H9 (cell line): Measurements from ENCODE around the gene CD244. TPM values are rescaled to one million over a fixed set of nuclear protein-coding genes. Genes with fewer than 3 reads are reported as not detected.

Source experiments
- DNase-seq: peaks from one replicate; pipeline ENCODE4 v3.0.0-alpha.2; 2017
- H2AFZ ChIP-seq: one replicate; pipeline ENCODE4 v1.6.1; 2013; ENCODE audit warnings: mild to moderate bottlenecking, low read length, control low read depth, moderate library complexity
- H2AK5ac ChIP-seq: 2 replicates; pipeline ENCODE4 v1.6.1; 2013; ENCODE audit warnings: low read length, control low read depth, mixed read lengths; ENCODE audit not compliant: insufficient read length
- H2BK120ac ChIP-seq: one replicate; pipeline ENCODE4 v1.6.1; 2013; ENCODE audit warnings: low read depth, mild to moderate bottlenecking, low read length, control low read depth, inconsistent platforms; ENCODE audit not compliant: poor library complexity, severe bottlenecking
- H2BK12ac ChIP-seq: 2 replicates; pipeline ENCODE4 v1.6.1; 2013; ENCODE audit warnings: low read length, control low read depth, mixed read lengths, low read depth; ENCODE audit not compliant: insufficient read length
- H2BK15ac ChIP-seq: 2 replicates; pipeline ENCODE4 v1.6.1; 2013; ENCODE audit warnings: low read depth, low read length, control low read depth
- H2BK20ac ChIP-seq: one replicate; pipeline ENCODE4 v1.6.1; 2013; ENCODE audit warnings: low read depth, mild to moderate bottlenecking, low read length, control low read depth, inconsistent platforms; ENCODE audit not compliant: poor library complexity, severe bottlenecking
- H2BK5ac ChIP-seq: 2 replicates; pipeline ENCODE4 v1.6.1; 2013; ENCODE audit warnings: low read length, control low read depth, mixed read lengths; ENCODE audit not compliant: insufficient read length
- H3K14ac ChIP-seq: 2 replicates; pipeline ENCODE4 v1.6.1; 2013; ENCODE audit warnings: low read length, control low read depth; ENCODE audit not compliant: insufficient read depth
- H3K18ac ChIP-seq: 2 replicates; pipeline ENCODE4 v1.6.1; 2013; ENCODE audit warnings: low read depth, mild to moderate bottlenecking, mixed read lengths, low read length, control low read depth; ENCODE audit not compliant: insufficient read length
- H3K23ac ChIP-seq: 2 replicates; pipeline ENCODE4 v1.6.1; 2013; ENCODE audit warnings: low read length, control low read depth, mixed read lengths, low read depth; ENCODE audit not compliant: insufficient read length
- H3K23me2 ChIP-seq: 2 replicates; pipeline ENCODE4 v1.6.1; 2013; ENCODE audit warnings: low read depth, mild to moderate bottlenecking, mixed read lengths, low read length, control low read depth; ENCODE audit not compliant: insufficient read length, poor library complexity, severe bottlenecking
- H3K27ac ChIP-seq: 2 replicates; pipeline ENCODE4 v1.5.1; 2013; ENCODE audit warnings: low read length, control low read depth, mixed read lengths, low read depth; ENCODE audit not compliant: insufficient read length
- H3K27me3 ChIP-seq: 2 replicates; pipeline ENCODE4 v1.6.1; 2013; ENCODE audit warnings: low read length, control low read depth, inconsistent platforms; ENCODE audit not compliant: insufficient read depth
- H3K4ac ChIP-seq: 2 replicates; pipeline ENCODE4 v1.6.1; 2013; ENCODE audit warnings: low read depth, mild to moderate bottlenecking, control low read depth, inconsistent platforms, low read length, moderate library complexity
- H3K4me1 ChIP-seq: 2 replicates; pipeline ENCODE4 v1.6.1; 2013; ENCODE audit warnings: low read length, control low read depth, inconsistent platforms; ENCODE audit not compliant: insufficient read depth
- H3K4me2 ChIP-seq: 2 replicates; pipeline ENCODE4 v1.6.1; 2013; ENCODE audit warnings: low read length, control low read depth, mixed read lengths; ENCODE audit not compliant: insufficient read length, insufficient read depth
- H3K56ac ChIP-seq: 2 replicates; pipeline ENCODE4 v1.6.1; 2013; ENCODE audit warnings: low read depth, mild to moderate bottlenecking, mixed read lengths, low read length, control low read depth; ENCODE audit not compliant: insufficient read length
- H3K79me1 ChIP-seq: 2 replicates; pipeline ENCODE4 v1.6.1; 2013; ENCODE audit warnings: low read depth, mild to moderate bottlenecking, moderate library complexity, low read length, control low read depth, inconsistent platforms; ENCODE audit not compliant: insufficient read depth, poor library complexity, severe bottlenecking
- H3K79me2 ChIP-seq: 2 replicates; pipeline ENCODE4 v1.6.1; 2013; ENCODE audit warnings: low read length, control low read depth, inconsistent platforms; ENCODE audit not compliant: insufficient read depth
- H3K9ac ChIP-seq: 2 replicates; pipeline ENCODE4 v1.6.1; 2013; ENCODE audit warnings: low read length, control low read depth, mixed read lengths; ENCODE audit not compliant: insufficient read length; ENCODE audit errors: extremely low read depth
- H3K9me3 ChIP-seq: one replicate; pipeline ENCODE4 v1.6.1; 2013; ENCODE audit warnings: low read depth, low read length, inconsistent platforms; ENCODE audit not compliant: control insufficient read depth
- H3T11ph ChIP-seq: one replicate; pipeline ENCODE4 v1.6.1; 2013; ENCODE audit warnings: mild to moderate bottlenecking, low read length, control low read depth, inconsistent platforms
- H4K20me1 ChIP-seq: one replicate; pipeline ENCODE4 v1.6.1; 2013; ENCODE audit not compliant: control insufficient read depth, insufficient read length, insufficient read depth
- H4K5ac ChIP-seq: 2 replicates; pipeline ENCODE4 v1.6.1; 2013; ENCODE audit warnings: low read depth, mild to moderate bottlenecking, mixed read lengths, low read length, control low read depth; ENCODE audit not compliant: insufficient read length
- H4K8ac ChIP-seq: replicated peaks from 2 replicates; pipeline ENCODE4 v1.6.1; 2013; ENCODE audit warnings: low read length, control low read depth, mixed read lengths, low read depth; ENCODE audit not compliant: insufficient read length
- H4K91ac ChIP-seq: 2 replicates; pipeline ENCODE4 v1.6.1; 2013; ENCODE audit warnings: low read depth, mild to moderate bottlenecking, moderate library complexity, mixed read lengths, low read length, control low read depth; ENCODE audit not compliant: insufficient read length
- H3K27ac Mint-ChIP-seq, 3 experiments: 2 replicates in 2 of 3; 3 replicates in 1 of 3; pipeline ENCODE4 v1.8.0; 2020 to 2021; ENCODE audit warnings: mixed read lengths in 3 of 3, mild to moderate bottlenecking in 1 of 3, moderate library complexity in 1 of 3
- H3K27me3 Mint-ChIP-seq: 2 replicates; pipeline ENCODE4 v1.8.0; 2021; ENCODE audit warnings: low read depth, mild to moderate bottlenecking, moderate library complexity, mixed read lengths
- H3K36me3 Mint-ChIP-seq, 3 experiments: 2 replicates in 2 of 3; 3 replicates in 1 of 3; pipeline ENCODE4 v1.8.0; 2020 to 2021; ENCODE audit warnings: low read depth in 3 of 3, mixed read lengths in 3 of 3; ENCODE audit not compliant: insufficient read depth in 1 of 3
- H3K4me1 Mint-ChIP-seq, 2 experiments: 2 replicates each; pipeline ENCODE4 v1.8.0; 2020; ENCODE audit warnings: mixed read lengths in 2 of 2
- H3K4me3 Mint-ChIP-seq, 2 experiments: 2 replicates in 1 of 2; 3 replicates in 1 of 2; pipeline ENCODE4 v1.8.0; 2020 to 2021; ENCODE audit warnings: mild to moderate bottlenecking in 2 of 2, mixed read lengths in 2 of 2, moderate library complexity in 1 of 2
- H3K9me3 Mint-ChIP-seq, 2 experiments: 2 replicates in 1 of 2; 3 replicates in 1 of 2; pipeline ENCODE4 v1.8.0; 2020; ENCODE audit warnings: mild to moderate bottlenecking in 2 of 2, mixed read lengths in 2 of 2, moderate library complexity in 1 of 2
- CTCF ChIP-seq: fragments of 200-600 bp; sonication (generic); conservative IDR thresholded peaks from 3 replicates; pipeline ENCODE4 v1.8.0; 2021; ENCODE audit warnings: antibody characterized with exemption, mild to moderate bottlenecking
- WGBS: extraction: QIAGEN DNeasy Blood & Tissue Kit; methylation state at CpG from one replicate; pipeline ENCODE4 v1.1.7; 2013; ENCODE audit warnings: missing lambda C conversion rate, low lambda C conversion rate, mixed read lengths; ENCODE audit not compliant: insufficient read length; ENCODE audit errors: extremely low coverage; 5-methylcytosine and 5-hydroxymethylcytosine counted together
- total RNA-seq: library from RNA; stranded (reverse); gene quantifications from 2 replicates; pipeline ENCODE4 v1.2.1, GENCODE V29; 2021

The CD244 gene
- total RNA-seq, 1 experiment from 2014 or later, result not detected

GRCh38 chr1:160800645-160801408 is 61.9 kb downstream of the CD244 start:
- Mint-ChIP-seq H3K27ac (no peak overlapping the region), H3K4me3 (no peak overlapping the region), H3K36me3 (no peaks in the 10 kb centered on the region; a peak in 1 of 7 replicates), H3K4me1 (no peaks in the 10 kb centered on the region), H3K9me3 (peaks cover 3 to 4% of the 10 kb centered on the region in 2 experiments; a peak in 2 of 5 replicates), H3K27me3 (peaks cover 3% of the 10 kb centered on the region; the same call in 1 of the 2 replicates)
- Histone ChIP-seq H2BK120ac (no peak overlapping the region), H2BK5ac (no peak overlapping the region), H3K23me2 (no peaks in the 10 kb centered on the region), H2BK15ac (no peak overlapping the region), H4K8ac (no peak overlapping the region), H4K91ac (no peak overlapping the region), H3K23ac (no peak overlapping the region), H3K79me2 (no peaks in the 10 kb centered on the region), H3K4ac (no peak overlapping the region), H3K4me2 (no peak overlapping the region), H3T11ph (no peak overlapping the region), H2BK20ac (no peak overlapping the region), H3K79me1 (no peaks in the 10 kb centered on the region), H2BK12ac (no peak overlapping the region), H3K27me3 (no peaks in the 10 kb centered on the region), H3K27ac (no peak overlapping the region), H3K9ac (no peak overlapping the region), H3K9me3 (no peaks in the 10 kb centered on the region), H3K4me1 (no peaks in the 10 kb centered on the region), H2AFZ (no peak overlapping the region), H4K5ac (no peak overlapping the region), H3K14ac (no peak overlapping the region), H2AK5ac (no peak overlapping the region), H3K56ac (no peak overlapping the region), H4K20me1 (no peaks in the 10 kb centered on the region), H3K18ac (no peak overlapping the region)
- no peak for DNase-seq
- TF ChIP-seq CTCF, result no peak
- no CpG with 5 or more reads among the region's 4 CpGs for WGBS
